ENCODE measurements around the gene LRP1B.

- no peak for TF ChIP-seq TAF1 (IDR thresholded peaks at IDR 0.05; ENCODE audit: low read depth)
- TF ChIP-seq CTCF (IDR thresholded peaks at IDR 0.05; ENCODE audit: poor library complexity, severe bottlenecking) = no peak
- TF ChIP-seq EP300 (conservative IDR thresholded peaks at IDR 0.05; ENCODE audit: poor library complexity, severe bottlenecking) = no peak
Observed at GRCh38 chr2:140248623-140249022, 1882.2 kb downstream of the LRP1B start.

Data from neural cell (in vitro differentiated cells).